D721Med (cell line): ENCODE results near the gene PDHX.
"Not testable (repeated sequence)": the region's sequence is repeated elsewhere in the genome, so short reads cannot be mapped to it uniquely, and the experiment has no call there.

Experiments
- DNase-seq: peaks from one replicate; pipeline ENCODE4 v3.0.0; 2011; ENCODE audit warnings: low spot score; ENCODE audit not compliant: insufficient read length
- FAIRE-seq: peaks from 2 replicates; lab custom pipeline; 2011; peaks lifted over from hg19 to GRCh38; lab: Jason Lieb, UNC
- TF ChIP-seq, protein P1 (sequence below): IDR thresholded peaks from 2 replicates; pipeline ENCODE4 v1.5.1; 2012; ENCODE audit warnings: mild to moderate bottlenecking, control low read depth; ENCODE audit not compliant: insufficient read depth; ENCODE audit errors: missing control alignments

The PDHX gene

DNA sequence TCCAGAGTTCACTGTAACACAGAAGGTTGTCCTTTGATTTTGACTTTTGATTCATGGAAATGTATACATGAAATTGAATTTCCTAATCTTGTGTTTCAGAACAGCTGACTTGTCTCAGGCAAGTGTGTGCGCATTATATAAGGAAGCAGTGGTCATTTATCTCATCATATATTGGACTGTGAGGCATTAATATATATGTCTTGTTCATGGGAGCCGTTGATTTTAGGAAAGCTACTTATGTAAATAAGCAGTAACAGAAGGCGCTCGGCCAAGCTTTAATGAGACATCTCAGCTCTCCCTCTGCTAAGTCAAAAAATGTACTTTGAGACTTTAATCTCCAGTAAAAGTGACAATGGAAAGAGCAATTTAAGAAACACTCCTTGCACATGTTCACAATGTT lies 100.5 kb downstream of the PDHX start:
- FAIRE-seq = no peak
- TF ChIP-seq, protein P1, sequence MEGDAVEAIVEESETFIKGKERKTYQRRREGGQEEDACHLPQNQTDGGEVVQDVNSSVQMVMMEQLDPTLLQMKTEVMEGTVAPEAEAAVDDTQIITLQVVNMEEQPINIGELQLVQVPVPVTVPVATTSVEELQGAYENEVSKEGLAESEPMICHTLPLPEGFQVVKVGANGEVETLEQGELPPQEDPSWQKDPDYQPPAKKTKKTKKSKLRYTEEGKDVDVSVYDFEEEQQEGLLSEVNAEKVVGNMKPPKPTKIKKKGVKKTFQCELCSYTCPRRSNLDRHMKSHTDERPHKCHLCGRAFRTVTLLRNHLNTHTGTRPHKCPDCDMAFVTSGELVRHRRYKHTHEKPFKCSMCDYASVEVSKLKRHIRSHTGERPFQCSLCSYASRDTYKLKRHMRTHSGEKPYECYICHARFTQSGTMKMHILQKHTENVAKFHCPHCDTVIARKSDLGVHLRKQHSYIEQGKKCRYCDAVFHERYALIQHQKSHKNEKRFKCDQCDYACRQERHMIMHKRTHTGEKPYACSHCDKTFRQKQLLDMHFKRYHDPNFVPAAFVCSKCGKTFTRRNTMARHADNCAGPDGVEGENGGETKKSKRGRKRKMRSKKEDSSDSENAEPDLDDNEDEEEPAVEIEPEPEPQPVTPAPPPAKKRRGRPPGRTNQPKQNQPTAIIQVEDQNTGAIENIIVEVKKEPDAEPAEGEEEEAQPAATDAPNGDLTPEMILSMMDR = no peak
- DNase-seq = no peak

DNA sequence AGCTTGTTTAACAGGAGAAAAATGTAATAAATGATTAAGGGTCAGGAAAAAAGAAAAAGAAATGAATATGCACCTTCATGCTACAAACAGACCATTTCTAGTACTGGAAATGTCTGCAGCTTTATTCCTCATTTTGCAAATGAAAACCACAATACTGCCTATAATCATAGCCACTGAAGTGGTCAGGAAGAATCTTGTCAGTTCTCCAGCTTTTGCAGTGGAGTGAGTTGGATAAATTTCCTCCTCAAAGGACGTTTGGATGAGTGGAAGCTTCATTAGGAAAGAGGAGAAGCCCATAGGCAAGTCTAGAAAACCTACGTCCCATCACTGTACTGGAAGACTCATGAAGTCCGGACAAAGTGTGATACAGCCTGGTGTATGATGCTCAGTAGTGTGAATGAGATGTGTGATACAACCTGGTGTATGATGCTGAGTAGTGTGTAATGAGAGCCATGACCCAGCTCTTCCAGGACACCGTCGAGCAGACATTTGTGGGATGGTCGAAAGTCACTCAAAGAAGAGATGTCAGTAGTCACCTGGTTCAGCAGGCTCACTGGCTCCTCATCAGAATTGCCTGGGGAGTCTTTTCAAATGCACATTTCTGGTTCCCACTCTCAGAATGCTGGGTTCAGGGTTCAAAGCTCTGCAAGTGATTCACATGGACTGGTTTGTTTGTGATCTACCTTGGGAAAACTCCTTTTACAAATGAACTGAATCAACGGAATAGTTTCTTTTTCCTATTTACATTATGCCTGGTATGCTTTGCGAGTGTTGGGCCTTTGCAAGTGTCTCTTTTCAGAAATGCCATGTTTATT lies 101.3 kb downstream of the PDHX start:
- TF ChIP-seq, protein P1 = no peak
- DNase-seq (no peak), FAIRE-seq (no peak)

DNA sequence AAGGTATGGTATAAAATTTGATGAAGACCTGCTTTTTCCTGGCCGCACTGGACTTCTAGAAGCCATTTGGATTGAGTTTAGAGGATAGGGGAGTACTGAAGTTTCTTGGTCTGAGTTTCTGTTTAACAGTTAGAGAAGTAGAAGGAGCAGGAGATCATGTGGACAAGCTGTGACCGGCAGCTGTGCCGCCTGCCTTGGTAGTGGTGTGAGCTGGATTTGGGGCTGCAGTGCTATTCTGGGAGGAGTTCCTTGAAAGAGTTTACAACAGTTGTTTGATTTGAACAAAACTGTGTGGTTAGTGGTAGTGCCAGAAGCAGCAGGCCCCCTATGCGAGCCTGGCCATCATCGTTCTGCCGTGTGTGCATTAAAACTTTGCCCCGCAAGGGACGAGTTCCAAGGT lies 105.2 kb downstream of the PDHX start:
- TF ChIP-seq, protein P1 = no peak
- FAIRE-seq = no peak

DNA sequence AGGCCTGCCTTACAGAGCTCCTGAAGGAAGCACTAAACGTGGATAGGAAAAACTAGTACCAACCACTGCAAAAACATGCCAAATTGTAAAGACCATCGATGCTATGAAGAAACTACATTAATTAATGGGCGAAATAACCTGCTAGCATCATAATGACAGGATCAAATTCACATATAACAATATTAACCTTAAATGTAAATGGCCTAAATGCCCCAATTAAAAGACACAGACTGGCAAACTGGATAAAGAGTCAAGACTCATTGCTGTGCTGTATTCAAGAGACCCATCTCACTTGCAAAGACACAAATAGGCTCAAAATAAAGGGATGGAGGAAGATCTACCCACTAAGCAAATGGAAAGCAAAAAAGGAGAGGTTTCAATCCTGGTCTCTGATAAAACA lies 107.5 kb downstream of the PDHX start:
- not testable (repeated sequence) for FAIRE-seq, DNase-seq

More for the DNA sequence above, 105.2 kb downstream of the PDHX start:
- no peak for DNase-seq

DNA sequence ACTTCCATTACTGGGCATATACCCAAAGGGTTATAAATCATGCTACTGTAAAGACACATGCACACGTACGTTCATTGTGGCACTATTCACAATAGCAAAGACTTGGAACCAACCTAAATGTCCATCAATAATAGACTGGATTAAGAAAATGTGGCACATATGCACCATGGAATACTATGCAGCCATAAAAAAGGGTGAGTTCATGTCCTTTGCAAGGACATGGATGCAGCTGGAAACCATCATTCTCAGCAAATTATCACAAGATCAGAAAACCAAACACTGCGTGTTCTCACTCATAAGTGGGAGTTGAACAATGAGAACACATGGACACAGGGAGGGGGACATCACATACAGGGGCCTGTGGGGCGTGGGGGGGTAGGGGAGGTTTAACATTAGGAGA lies 111.6 kb downstream of the PDHX start:
- DNase-seq = not testable (repeated sequence)

DNA sequence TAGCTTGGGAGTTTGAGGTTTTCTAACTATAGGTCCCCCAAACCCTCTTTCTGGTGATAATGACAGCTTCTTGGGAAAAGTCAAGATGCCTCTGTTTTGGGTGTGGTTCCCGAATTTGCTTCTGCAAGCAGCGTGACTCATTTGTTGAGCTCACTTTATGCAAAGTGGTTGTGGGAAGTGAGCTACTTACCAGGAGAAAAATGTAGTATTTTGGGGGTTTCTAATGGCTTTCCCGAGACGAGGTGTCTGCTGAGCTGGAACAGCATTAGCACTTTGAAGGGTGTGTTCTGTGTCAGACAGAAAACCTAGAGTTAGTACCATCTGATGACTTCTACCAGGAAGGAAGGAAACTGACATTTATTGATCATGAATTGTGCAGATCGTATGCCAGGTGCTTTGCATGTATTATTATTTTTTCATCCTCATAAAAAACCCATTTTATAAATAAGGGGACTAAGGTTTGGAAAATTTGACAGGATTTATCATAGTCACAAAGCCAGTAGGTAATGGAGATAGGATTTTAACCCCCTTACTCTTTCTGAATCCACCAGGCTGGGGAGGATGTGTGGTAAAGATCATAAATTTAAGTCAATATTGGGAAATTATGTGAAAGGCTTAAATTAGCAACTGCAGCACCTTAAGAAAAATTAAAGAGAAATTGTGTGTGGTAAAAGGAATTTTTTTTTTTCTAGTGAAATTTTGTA lies 113.7 kb downstream of the PDHX start:
- TF ChIP-seq, protein P1 = no peak
- no peak for DNase-seq
- FAIRE-seq = no peak

More for the DNA sequence above, 111.6 kb downstream of the PDHX start:
- FAIRE-seq = not testable (repeated sequence)

DNA sequence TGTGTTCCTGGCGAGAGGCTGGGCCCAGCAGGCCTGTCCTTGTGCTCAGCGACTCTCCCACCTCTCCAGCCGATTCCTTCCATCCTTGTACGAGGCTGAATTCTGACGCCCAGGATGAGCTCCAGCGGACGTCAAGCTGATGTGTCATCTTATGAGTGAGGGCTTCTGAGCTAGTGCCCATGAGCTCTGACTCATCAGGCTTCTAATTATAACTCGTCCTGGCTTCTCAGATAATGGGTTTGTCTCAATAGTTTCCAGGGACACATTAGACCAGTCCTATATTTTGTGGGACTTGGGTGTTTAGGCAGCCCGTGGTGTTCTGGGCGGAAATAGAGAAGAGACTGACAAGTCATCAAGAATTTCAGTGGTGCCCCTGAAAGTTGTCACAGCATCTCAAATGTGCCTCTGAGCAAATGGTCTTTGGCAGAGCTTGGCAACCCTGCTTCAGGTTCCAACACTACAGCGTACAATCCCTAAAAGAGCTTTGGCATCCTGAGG lies 114.3 kb downstream of the PDHX start:
- FAIRE-seq (no peak), DNase-seq (no peak)
- TF ChIP-seq, protein P1 = no peak

DNA sequence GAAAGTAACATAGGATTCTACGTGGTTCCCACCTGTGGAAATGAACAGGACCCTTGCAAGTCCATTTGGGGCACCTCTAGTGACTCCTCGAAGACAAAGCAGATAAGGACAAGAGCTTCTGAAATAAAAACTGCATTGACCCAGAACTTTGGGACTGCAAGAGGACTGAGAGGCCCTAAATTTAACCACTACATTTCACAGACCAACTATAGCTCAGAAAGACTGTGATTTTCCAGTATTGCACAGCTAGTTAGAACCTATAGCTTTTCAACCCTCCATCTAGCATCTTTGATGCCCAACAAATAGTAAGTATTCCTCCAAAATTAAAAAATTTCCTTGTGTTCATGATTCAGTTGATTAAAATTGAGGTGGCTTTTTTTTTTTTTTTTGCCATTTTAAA lies 114.9 kb downstream of the PDHX start:
- FAIRE-seq = no peak
- DNase-seq = no peak
- TF ChIP-seq, protein P1 = no peak
